AG09319 (cell line): Measurements from ENCODE around the gene MEGF11.

Experiments
- DNase-seq: peaks from one replicate; pipeline ENCODE4 v3.0.0-alpha.2; 2010; ENCODE audit warnings: low read depth; ENCODE audit errors: extremely low read depth
- CTCF ChIP-seq: IDR thresholded peaks from 2 replicates; pipeline ENCODE4 v1.5.1; 2011; ENCODE audit warnings: low read depth, mild to moderate bottlenecking, inconsistent platforms, low read length, moderate library complexity

MEGF11 gene

GRCh38 chr15:66098022-66098363 is 155.6 kb downstream of the MEGF11 start:
- no peak for TF ChIP-seq CTCF
- DNase-seq = no peak

GRCh38 chr15:66097151-66098021 is 156.2 kb downstream of the MEGF11 start:
- TF ChIP-seq CTCF = no peak
- no peak for DNase-seq

- no peak for DNase-seq
- TF ChIP-seq CTCF = no peak
Measured at GRCh38 chr15:66096688-66097058, 156.9 kb downstream of the MEGF11 start.

- no peak for DNase-seq
- no peak for TF ChIP-seq CTCF
Measured at GRCh38 chr15:66095871-66096687, 157.5 kb downstream of the MEGF11 start.

GRCh38 chr15:66094331-66094730 is 159.2 kb downstream of the MEGF11 start:
- DNase-seq = no peak
- no peak for TF ChIP-seq CTCF

- no peak for DNase-seq
- no peak for TF ChIP-seq CTCF
Measured at GRCh38 chr15:66092053-66093016, 161.2 kb downstream of the MEGF11 start.
